WI38 (cell line): Measurements from ENCODE around the gene RIPPLY3.

Source experiments
- H3K4me3 ChIP-seq: 2 replicates; pipeline ENCODE4 v1.5.1; 2011; ENCODE audit warnings: low read depth, mild to moderate bottlenecking, control low read depth, low read length
- TF ChIP-seq, protein P1 (sequence below): IDR thresholded peaks from 2 replicates; pipeline ENCODE4 v1.5.1; 2012; ENCODE audit warnings: low read depth, mild to moderate bottlenecking, control low read depth, low read length

Gene RIPPLY3

DNA sequence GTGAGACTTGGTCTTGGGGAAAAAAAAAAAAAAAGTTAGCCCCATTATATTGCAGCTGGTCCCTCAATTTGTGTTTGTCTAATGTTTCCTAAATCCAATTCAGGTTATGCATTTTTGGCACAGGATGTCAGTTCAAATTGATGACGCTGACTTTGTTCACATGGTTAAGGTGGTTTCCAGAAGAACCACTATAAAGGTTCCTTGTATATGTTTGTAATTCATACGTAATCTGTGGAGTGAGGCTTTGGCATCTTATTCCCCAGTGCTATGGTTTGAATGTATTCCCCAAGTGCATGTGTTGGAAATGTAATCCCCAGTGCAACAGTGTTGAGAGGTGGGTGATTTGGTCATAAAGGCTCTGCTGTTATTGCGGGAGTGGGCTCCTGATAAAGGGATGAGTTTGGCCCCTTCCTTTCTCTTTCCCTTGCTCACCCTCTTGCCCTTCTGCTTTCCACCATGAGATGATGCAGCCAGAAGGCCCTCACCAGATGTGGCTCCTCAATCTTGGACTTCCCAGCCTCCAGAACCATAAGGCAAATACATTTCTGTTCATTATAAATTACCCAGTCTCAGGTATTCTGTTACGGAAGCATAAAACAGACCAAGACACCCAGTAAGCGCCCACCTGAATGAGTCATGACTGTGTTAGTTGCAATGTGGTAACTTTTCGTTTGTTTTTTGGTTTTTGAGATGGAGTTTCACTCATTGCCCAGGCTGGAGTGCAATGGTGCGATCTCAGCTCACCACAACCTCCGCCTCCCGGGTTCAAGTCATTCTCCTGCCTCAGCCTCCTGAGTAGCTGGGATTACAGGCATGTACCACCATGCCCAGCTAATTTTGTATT lies 20.5 kb upstream of the RIPPLY3 start:
- no peak overlapping the region for H3K4me3 ChIP-seq
- TF ChIP-seq, protein P1, sequence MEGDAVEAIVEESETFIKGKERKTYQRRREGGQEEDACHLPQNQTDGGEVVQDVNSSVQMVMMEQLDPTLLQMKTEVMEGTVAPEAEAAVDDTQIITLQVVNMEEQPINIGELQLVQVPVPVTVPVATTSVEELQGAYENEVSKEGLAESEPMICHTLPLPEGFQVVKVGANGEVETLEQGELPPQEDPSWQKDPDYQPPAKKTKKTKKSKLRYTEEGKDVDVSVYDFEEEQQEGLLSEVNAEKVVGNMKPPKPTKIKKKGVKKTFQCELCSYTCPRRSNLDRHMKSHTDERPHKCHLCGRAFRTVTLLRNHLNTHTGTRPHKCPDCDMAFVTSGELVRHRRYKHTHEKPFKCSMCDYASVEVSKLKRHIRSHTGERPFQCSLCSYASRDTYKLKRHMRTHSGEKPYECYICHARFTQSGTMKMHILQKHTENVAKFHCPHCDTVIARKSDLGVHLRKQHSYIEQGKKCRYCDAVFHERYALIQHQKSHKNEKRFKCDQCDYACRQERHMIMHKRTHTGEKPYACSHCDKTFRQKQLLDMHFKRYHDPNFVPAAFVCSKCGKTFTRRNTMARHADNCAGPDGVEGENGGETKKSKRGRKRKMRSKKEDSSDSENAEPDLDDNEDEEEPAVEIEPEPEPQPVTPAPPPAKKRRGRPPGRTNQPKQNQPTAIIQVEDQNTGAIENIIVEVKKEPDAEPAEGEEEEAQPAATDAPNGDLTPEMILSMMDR, result no peak

DNA sequence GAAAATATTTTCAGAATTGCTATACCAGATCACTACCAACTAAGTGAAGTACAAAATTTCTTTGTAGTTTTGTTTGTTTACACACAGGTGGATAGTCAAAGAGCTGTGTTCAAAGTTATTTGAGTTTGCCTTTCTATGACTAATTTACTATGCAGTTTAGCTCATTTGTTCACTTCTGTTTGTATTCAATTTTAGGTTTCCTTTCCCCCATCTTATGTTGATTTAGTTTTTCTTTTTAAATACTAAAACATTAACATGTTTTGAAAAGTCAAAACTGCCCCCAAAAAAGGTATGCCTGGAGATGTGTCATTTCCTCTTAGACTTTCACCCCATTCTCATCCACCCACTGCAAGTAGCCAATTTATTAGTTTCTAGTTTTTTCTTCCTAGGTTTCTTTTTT lies 18.7 kb upstream of the RIPPLY3 start:
- TF ChIP-seq, protein P1, result no peak

DNA sequence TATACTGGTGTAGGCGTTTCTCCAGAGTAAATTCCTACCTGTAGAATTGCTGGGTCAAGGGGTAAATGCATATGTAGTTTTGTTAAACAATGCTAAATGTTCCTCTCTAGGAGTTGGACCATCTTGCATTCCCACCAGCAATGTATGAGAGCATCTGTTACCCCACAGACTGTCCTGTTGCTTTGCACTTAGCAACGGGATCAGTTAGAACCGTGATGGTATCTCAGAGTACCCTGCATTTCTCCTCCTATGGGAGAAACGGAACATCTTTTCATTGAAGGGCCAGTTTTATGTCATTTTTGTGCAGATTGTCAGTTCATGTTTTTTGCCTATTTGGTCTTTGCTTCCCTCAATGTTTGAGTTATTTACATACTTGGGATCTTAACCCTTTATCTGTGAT lies 18.0 kb upstream of the RIPPLY3 start:
- TF ChIP-seq, protein P1, result no peak
- H3K4me3 ChIP-seq, result no peak overlapping the region

More for the DNA sequence above, 18.7 kb upstream of the RIPPLY3 start:
- no peak overlapping the region for H3K4me3 ChIP-seq

- H3K4me3 ChIP-seq, result peak overlapping the region; percentile 58
Observed at GRCh38 chr21:36989199-36989698, 17.3 kb upstream of the RIPPLY3 start.

GRCh38 chr21:36989699-36990507 lies 16.6 kb upstream of the RIPPLY3 start:
- peak overlapping the region; percentile 58 for H3K4me3 ChIP-seq
- TF ChIP-seq, protein P1, result no peak

GRCh38 chr21:36990508-36991205 lies 15.8 kb upstream of the RIPPLY3 start:
- TF ChIP-seq, protein P1, result no peak
- H3K4me3 ChIP-seq, result no peak overlapping the region; the same call in 1 of the 2 replicates

DNA sequence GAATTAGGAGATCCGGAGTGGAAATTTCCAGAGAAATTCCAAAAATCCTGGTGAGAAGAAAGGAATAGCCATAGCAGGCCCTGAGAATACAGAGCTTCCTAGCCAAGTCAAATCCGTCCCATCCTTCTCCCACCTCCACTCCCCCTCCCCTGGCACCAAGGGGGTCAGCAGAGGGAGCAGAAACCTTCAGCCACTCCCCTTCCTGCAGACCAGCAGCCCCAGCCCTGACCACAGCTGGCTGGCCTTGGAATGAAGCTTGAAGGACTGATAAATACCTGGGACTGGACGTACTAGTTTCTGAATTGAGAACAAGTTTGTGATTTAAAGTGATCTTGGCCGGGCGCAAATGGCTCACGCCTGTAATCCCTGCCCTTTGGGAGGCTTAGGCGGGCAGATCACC lies 13.8 kb upstream of the RIPPLY3 start:
- no peak overlapping the region for H3K4me3 ChIP-seq
- TF ChIP-seq, protein P1, result no peak
